ENCODE data around the gene BCAS1.

The BCAS1 gene

DNA sequence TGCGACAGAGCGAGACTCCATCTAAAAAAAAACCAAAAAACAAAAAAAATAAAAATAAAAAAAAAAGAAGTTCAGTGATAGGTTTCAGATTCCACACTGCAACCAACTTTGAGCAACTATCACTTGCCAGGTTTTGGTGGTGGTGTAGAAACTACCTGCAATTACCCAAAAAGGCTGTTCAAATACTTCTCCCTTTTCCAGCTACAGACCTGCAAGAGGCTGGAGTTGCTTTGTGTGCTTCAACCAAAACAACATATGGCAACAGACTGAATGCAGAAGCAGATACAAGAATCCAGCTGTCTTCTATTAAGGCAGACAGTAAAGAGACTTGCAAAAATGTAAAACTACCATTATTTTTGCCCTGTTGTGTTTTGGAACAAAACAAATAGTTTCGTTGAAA is 9.3 kb upstream of the BCAS1 start:
- TF ChIP-seq CTCF (IDR thresholded peaks at IDR 0.05; ENCODE audit: low read depth, low read length), result no peak
- Histone ChIP-seq H3K4me3 (ENCODE audit: low read depth, low read length) (no peak overlapping the region), H3K36me3 (no peaks in the 10 kb centered on the region), H3K27ac (no peak overlapping the region), H3K9me3 (ENCODE audit: severe bottlenecking) (peaks cover 5% of the 10 kb centered on the region), H3K27me3 (ENCODE audit: insufficient read depth, low read depth, severe bottlenecking) (peaks cover 68% of the 10 kb centered on the region)
- no peak for DNase-seq

GRCh38 chr20:54078296-54078984 is 8.0 kb upstream of the BCAS1 start:
- DNase-seq, result no peak
- H3K36me3 ChIP-seq, result no peaks in the 10 kb centered on the region
- TF ChIP-seq CTCF (IDR thresholded peaks at IDR 0.05; ENCODE audit: low read depth, low read length), result no peak
- peaks cover 5% of the 10 kb centered on the region for H3K9me3 ChIP-seq (ENCODE audit: severe bottlenecking)
- no peak overlapping the region for H3K27ac ChIP-seq
- peaks cover 66% of the 10 kb centered on the region for H3K27me3 ChIP-seq (ENCODE audit: insufficient read depth, low read depth, severe bottlenecking)
- no peak overlapping the region for H3K4me3 ChIP-seq (ENCODE audit: low read depth, low read length)

DNA sequence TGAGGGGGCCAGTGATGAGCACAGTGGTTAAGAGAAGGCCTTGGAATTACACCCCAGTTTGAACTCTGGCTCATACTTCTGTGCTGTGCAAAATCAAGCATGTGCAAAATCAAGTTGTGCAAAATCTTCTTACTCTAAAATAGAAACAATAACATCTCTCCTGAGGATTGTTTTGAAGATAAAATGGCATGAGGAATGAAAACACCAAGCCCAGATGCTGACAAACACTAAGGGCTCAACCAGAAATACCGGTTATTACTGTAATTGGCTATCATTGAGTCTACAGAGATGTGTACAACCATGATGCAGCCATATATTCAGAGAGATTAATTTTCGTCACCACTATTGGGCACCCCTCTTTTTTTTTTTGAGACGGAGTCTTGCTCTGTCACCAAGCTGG is 5.9 kb upstream of the BCAS1 start:
- H3K4me3 ChIP-seq (ENCODE audit: low read depth, low read length), result no peak overlapping the region
- no peak for DNase-seq
- peaks cover 51% of the 10 kb centered on the region for H3K27me3 ChIP-seq (ENCODE audit: insufficient read depth, low read depth, severe bottlenecking)
- H3K36me3 ChIP-seq, result no peaks in the 10 kb centered on the region
- TF ChIP-seq CTCF (IDR thresholded peaks at IDR 0.05; ENCODE audit: low read depth, low read length), result no peak
- peaks cover 5% of the 10 kb centered on the region for H3K9me3 ChIP-seq (ENCODE audit: severe bottlenecking)
- H3K27ac ChIP-seq, result no peak overlapping the region

- no peaks in the 10 kb centered on the region for H3K36me3 ChIP-seq
- H3K9me3 ChIP-seq (ENCODE audit: severe bottlenecking), result peaks cover 5% of the 10 kb centered on the region
- H3K27ac ChIP-seq, result no peak overlapping the region
- DNase-seq, result no peak
- no peak overlapping the region for H3K4me3 ChIP-seq (ENCODE audit: low read depth, low read length)
- TF ChIP-seq CTCF (IDR thresholded peaks at IDR 0.05; ENCODE audit: low read depth, low read length), result no peak
- peaks cover 57% of the 10 kb centered on the region for H3K27me3 ChIP-seq (ENCODE audit: insufficient read depth, low read depth, severe bottlenecking)
These were observed 4.9 kb upstream of the BCAS1 start for GRCh38 chr20:54075322-54075721.

GRCh38 chr20:54074511-54074910 is 4.1 kb upstream of the BCAS1 start:
- Histone ChIP-seq H3K9me3 (ENCODE audit: severe bottlenecking) (peaks cover 5% of the 10 kb centered on the region), H3K27me3 (ENCODE audit: insufficient read depth, low read depth, severe bottlenecking) (peaks cover 66% of the 10 kb centered on the region), H3K4me3 (ENCODE audit: low read depth, low read length) (no peak overlapping the region), H3K27ac (no peak overlapping the region), H3K36me3 (no peaks in the 10 kb centered on the region)
- no peak for DNase-seq
- TF ChIP-seq CTCF (IDR thresholded peaks at IDR 0.05; ENCODE audit: low read depth, low read length), result no peak

- Histone ChIP-seq H3K36me3 (no peaks in the 10 kb centered on the region), H3K27ac (no peak overlapping the region), H3K27me3 (ENCODE audit: insufficient read depth, low read depth, severe bottlenecking) (peaks cover 70% of the 10 kb centered on the region), H3K9me3 (ENCODE audit: severe bottlenecking) (no peaks in the 10 kb centered on the region), H3K4me3 (ENCODE audit: low read depth, low read length) (no peak overlapping the region)
- TF ChIP-seq CTCF (IDR thresholded peaks at IDR 0.05; ENCODE audit: low read depth, low read length), result no peak
- no peak for DNase-seq
These were observed 2.9 kb upstream of the BCAS1 start for GRCh38 chr20:54073288-54073687.

All from WERI-Rb-1 (cell line).